A204.1 (cell line): ENCODE measurements around the gene MBTD1.
"Not testable (repeated sequence)": the region's sequence is repeated elsewhere in the genome, so short reads cannot be mapped to it uniquely, and the experiment has no call there.

Experiments
- FAIRE-seq: peaks from 2 replicates; lab custom pipeline; 2012; peaks lifted over from hg19 to GRCh38; lab: Jason Lieb, UNC

Gene MBTD1

GRCh38 chr17:51185763-51186332, 74.0 kb downstream of the MBTD1 start:
- no peak for FAIRE-seq

DNA sequence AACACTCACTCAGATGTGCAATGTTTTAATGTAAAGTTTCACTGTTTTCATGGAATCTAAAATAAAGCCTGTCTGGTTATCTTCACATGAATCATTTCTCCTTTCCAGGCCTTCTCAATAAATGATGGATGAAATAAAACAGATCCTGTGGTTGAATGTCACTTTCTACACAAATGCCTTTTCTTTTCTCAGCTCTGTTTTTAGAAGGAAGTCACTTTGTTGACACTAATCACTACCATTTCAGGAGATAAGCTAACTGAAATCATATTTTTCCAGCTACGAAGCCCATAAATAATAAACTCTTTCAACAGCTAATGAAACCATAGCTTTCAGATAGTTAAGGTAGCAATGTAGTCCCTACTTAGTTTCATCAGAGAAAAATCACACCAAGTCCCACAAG, 75.7 kb downstream of the MBTD1 start:
- no peak for FAIRE-seq

- FAIRE-seq = no peak
These were observed 79.4 kb downstream of the MBTD1 start for GRCh38 chr17:51180486-51180885.

- FAIRE-seq = not testable (repeated sequence)
These were observed 87.8 kb downstream of the MBTD1 start for GRCh38 chr17:51172030-51172429.

DNA sequence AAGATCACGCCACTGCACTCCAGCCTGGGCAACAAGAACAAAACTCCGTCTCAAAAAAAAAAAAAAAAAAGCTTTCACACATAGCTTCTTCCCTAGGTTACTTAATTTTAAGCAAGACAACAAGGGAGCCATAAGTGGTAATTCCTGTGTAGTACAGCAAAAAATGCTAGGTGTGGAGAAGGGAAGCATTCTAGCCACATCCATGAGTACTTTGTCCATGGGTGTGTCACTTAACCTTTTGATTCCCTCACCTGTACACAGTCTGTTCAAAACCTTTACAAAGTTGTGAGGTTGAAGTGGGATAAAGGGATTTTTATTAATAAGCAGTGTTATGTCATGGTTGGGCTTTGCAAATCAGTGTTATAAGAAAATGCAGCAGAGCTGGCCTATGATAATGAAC, 89.1 kb downstream of the MBTD1 start:
- no peak for FAIRE-seq

DNA sequence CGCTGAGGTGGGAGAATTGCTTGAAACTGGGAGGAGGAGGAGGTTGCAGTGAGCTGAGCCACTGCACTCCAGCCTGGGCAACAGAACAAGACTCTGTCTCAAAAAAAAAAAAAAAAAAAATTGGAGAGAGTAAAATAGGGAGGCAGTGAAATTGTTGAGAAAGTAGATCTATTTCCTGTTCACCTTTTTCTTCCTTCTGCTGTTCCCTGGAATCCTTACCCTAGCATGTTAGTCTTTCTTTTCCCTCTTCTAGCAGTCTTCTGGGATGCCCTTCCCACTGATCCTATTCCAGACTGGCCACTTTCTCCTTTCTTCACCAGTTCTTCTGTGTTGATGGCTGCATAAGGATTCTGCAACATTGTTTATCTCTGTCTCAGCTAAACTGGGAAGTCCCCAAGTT, 90.5 kb downstream of the MBTD1 start:
- no peak for FAIRE-seq

DNA sequence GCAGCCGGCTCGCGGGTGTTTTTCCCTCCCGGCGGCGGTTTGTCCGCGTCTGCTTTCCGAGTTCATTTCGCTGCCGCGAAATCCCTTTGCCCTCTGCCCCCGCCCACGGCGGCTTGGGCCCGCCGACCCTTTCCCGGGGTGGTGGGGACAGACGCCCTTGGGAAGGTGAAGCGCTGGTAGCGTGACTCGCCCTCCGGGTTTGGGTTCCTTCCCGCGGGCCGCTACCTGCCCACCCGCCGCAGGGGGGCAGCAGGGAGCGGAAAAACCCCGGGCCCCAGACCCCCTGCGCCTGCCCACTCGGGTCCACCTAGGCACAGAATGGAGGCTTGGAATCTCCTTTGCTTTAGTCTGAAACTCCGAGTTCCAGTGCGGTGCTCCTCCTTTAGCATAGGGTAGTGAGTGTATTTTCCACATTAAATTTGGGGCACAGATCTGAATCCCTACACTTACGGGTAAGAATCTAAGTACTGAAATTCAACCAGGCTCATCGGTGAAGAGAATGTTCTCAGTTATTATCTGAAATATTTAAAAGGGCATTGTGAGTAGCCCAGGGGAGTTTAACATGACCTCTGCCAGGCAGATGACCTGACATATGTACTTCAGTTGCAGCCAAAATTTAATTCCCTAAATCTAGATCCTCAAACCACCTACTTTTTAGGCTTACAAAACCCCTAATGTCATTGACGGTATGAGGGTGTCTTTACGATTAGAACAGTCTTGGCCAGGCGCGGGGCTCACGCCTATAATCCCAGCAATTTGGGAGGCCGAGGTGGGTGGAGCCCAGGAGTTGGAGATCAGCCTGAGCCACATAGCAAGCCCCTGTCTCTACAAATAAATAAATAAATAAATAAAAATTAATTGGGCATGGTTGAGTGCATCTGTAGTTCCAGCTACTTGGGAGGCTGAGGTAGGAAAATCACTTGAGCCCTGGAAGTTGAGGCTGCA, 92.6 kb downstream of the MBTD1 start:
- no peak for FAIRE-seq

DNA sequence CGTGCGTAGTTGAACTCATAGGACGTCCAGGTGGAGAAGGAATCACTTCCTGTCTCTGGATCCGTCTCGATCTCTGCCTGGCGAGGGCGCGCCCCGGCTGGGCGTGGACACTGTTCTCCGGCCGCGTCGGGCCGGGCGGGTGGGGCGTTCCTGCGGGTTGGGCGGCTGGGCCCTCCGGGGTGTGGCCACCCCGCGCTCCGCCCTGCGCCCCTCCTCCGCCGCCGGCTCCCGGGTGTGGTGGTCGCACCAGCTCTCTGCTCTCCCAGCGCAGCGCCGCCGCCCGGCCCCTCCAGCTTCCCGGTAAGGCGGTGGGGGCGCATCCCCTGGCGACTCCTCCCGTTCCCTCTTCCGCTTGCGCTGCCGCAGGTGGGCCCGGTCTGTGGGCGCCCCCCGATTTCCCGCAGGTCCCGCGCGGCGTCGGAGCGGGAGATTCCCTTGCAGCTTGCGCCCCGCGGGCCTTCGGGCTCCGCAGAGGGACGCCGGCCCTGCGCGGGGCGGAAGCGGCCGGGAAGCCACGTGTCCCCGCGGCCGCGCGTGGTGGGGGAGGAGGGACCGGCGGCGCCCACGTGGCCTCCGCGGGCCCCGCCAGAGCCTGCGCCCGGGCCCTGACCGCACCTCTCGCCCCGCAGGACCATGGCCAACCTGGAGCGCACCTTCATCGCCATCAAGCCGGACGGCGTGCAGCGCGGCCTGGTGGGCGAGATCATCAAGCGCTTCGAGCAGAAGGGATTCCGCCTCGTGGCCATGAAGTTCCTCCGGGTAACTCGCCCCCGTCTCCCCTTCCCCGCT, 93.5 kb downstream of the MBTD1 start, which contains the start of gene NME2:
NME2 (plus strand) TSS at position 214 of the 789 bp plus-strand sequence; CDS start at position 634, 420 bp downstream.
- FAIRE-seq = no peak

DNA sequence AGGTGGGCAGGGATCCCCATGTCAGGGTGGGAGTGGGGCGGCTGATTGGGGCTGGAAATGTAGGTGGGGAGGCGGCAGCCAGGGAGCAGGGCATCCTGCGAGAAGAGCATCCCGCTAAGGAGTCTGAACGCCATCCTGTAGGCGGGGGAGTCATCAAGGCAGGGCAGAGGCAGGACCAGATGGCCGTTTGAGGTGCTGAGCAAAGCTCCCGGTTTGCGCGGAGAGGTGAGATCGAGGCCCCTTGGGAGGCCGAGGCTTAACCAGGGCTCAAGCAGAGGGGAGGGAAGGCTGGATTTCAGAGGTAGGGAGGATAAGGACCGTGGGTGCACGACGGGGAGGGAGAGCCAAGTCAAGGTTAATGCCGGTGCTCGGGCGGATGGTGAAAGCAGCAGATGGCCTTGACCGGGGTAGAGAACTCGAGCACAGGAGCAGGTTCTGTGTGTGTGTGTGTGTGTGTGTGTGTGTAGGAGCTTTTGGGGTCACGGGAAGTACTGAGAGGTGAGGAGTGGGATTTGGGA, 94.1 kb downstream of the MBTD1 start:
- FAIRE-seq = no peak

- FAIRE-seq = no peak
These were observed 94.8 kb downstream of the MBTD1 start for GRCh38 chr17:51164911-51165679.

DNA sequence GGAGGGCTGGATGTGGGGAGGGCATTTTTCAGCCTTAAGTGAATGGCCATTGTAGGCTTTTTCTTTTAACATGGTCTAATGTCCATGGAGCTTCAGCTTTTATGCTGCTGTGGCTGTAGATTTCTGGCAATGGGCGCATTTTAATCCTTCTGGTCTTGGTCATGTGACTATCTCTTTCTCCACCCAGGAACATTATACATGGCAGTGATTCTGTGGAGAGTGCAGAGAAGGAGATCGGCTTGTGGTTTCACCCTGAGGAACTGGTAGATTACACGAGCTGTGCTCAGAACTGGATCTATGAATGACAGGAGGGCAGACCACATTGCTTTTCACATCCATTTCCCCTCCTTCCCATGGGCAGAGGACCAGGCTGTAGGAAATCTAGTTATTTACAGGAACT, 98.3 kb downstream of the MBTD1 start:
- no peak for FAIRE-seq

DNA sequence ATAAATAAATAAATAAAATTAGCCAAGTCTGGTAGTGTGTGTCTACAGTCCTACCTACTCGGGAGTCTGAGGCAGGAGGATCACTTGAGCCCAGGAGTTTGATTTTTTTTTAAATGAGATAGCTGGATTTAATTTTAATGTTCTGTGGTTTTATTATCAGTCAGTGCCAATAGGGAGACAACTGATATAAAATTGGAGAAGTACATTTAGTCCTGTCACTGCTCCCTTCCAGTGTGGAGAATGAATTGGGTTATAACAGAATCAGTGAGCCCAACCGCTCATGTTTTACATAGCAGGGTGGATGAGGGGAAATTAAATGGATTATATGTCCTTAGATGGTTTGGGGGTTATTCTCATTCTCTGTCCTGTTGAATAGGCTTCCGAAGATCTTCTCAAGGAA, 100.2 kb downstream of the MBTD1 start:
- FAIRE-seq = no peak

DNA sequence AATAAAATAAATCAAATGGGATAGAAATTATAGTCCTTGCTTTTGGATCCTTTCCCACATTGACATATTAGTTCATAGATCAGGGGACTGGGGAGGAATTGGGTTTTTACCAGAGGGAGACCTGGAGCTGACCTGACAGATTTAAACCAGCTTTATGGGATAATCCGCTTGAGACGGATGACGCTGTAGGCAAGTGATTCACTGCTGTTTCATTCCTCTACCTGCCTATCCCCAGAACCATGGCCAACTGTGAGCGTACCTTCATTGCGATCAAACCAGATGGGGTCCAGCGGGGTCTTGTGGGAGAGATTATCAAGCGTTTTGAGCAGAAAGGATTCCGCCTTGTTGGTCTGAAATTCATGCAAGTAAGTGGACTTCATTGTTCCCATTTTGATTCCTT, 104.4 kb downstream of the MBTD1 start:
- no peak for FAIRE-seq

GRCh38 chr17:51154176-51154575, 105.7 kb downstream of the MBTD1 start:
- FAIRE-seq = no peak

DNA sequence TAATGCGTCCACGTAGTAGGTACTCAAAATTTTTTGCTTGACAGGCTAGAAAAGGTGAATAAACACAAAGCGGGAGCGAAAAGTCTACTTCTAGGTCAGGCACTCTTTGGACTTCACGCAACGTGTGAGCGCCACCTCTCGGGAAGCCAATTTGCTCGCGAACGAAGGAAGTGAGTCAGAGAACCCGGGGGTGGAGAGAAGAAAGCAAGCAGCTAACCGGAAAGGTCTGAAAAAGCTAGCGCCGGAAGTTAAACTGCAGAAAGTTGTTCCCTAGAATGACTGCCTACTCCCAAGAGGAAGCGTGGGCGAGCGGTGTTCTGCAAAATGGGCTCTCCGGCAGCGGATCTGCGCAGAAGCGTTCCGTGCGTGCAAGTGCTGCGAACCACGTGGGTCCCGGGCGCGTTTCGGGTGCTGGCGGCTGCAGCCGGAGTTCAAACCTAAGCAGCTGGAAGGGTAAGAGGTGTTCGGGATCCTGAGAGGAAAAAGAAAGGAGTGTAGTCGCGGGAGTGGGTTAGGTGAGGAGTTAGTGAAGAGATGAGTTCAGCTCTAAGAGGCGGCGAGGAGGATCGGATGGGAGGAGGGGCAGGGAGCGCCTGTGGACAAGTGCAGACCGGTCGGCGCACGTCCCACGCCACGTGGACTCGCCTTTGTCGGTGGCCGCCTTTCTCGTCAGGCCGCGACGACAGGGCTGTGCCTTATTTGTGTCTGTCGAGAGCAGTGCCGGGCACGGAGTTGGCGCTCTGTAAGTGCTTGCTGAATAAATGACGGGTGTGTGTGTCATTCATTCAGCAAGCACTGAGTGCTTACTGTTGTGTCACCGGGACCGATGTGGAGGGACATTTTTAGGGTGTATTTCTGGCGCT, 106.4 kb downstream of the MBTD1 start, which contains the start of gene NME1:
NME1 (plus strand) TSS at position 350 of the 863 bp plus-strand sequence. CDS start 2,096 bp downstream, outside the sequence.
- peak; percentile 96 for FAIRE-seq

- no peak for FAIRE-seq
These were observed 107.1 kb downstream of the MBTD1 start for GRCh38 chr17:51152766-51153209.

DNA sequence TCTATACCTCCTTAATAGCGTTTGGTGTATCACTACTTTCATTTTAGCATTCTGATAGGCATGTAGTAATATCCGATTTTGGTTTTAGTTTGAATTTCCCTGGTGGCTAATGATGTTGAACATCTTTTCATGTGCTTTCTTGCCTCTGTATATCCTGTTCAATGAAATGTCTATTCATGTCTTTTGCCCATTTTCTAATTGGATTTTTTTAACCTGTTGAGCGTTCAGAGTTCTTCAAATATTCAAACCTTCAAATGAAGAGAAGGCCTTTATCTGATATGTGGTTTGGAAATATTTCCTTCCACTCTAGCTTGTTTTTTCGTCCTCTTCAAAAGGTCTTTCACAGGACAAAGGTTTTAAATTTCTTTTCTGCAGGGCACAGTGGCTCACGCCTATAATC, 108.9 kb downstream of the MBTD1 start:
- FAIRE-seq = no peak

GRCh38 chr17:51149163-51149562, 110.7 kb downstream of the MBTD1 start:
- no peak for FAIRE-seq

DNA sequence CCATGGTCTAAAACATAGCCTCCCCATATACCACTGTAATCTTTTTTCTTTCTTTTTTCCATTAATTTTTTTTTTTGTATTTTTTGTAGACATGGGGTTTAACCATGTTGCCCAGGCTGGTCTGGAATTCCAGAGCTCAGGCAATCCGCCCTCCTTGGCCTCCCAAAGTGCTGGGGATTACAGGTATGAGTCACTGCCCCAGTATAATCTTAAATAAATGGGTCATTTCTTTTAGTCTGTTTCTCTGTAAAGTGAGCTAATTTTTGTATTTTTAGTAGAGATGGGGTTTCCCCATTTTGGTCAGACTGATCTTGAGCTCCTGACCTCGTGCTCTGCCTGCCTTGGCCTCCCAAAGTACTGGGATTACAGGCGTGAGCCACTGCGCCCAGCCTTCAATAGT, 112.2 kb downstream of the MBTD1 start:
- no peak for FAIRE-seq

DNA sequence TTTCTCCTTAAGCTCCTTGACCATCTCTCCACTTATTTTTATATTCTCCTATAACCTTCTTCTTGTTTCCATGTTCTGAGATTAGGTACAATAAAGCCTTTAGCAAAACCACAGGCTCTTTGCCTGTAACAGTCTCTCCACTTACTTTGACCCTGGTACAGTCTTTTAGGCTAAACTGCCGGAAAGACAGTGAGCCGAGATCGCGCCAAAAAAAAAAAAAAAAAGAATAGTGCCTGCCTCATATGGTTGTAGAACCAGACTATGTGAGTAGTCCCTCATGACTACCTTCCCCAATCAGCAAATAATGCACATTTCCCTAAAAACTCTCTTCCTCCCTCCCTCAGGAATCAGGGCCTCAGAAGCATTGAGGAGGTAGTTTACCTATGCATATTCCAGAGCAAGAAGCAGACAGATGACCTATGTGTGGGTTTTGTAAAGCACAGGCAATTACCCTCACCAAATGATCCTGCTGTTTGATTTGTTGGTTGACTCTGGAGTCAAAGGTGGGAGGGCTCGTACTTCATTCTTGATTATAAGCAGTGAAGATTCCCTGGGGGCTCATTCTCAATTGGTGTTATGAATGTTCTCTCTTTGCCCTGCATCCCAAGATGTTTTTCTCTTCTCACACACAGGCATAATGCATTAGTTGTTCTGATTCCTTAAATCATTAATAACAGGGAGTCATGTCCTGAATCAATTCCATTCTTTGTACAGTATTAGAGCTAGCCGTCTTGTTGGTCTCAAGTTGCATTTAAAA, 115.4 kb downstream of the MBTD1 start:
- no peak for FAIRE-seq
